ENCODE results near the gene DPF3.

DNA sequence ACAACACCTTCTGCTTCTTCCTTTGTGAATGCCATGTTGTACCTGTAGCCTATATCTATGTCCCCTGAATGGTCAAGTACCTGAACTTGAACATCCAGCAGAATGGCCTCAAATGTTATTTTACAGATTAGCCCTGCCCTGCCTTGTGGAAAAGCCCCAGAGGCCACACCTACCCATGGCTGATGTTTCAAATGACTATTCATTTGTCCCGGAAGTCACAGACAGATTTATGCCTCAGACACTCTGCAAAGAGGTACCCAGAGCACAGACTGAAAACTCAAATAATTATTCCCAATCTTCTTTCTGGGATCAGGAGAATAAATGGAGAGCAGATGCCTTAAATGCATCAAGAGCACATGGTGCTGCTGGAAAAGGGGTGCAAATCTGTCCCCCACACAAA, 13.0 kb upstream of the DPF3 start:
- TF ChIP-seq EZH2 (IDR thresholded peaks at IDR 0.05; ENCODE audit: insufficient read depth, poor library complexity, severe bottlenecking): no peak
- TF ChIP-seq EZH2phosphoT487 (IDR thresholded peaks at IDR 0.05; ENCODE audit: insufficient read depth, low read depth): no peak

Data from GM23248 (cell line).